HL-60 (cell line): ENCODE measurements around the gene SERPINA3.

Source experiments
- DNase-seq, 2 experiments: peaks; one replicate each; pipeline ENCODE4 v3.0.0-alpha.2; 2010 to 2020; ENCODE audit warnings: low read depth in 1 of 2, low spot score in 1 of 2
- H3K27ac ChIP-seq: fragments of 250-450 bp; sonication (Bioruptor Pico); replicated peaks from 2 replicates; pipeline ENCODE4 v1.5.1; 2020; ENCODE audit warnings: mild to moderate bottlenecking, moderate library complexity
- H3K27me3 ChIP-seq: fragments of 250-450 bp; sonication (Bioruptor Pico); 2 replicates; pipeline ENCODE4 v1.5.1; 2021; ENCODE audit warnings: mild to moderate bottlenecking, moderate library complexity; ENCODE audit not compliant: insufficient read depth, poor library complexity, severe bottlenecking
- H3K4me3 ChIP-seq: replicated peaks from 2 replicates; pipeline ENCODE4 v1.5.1; 2011; ENCODE audit warnings: mild to moderate bottlenecking, control low read depth, low read length; ENCODE audit not compliant: insufficient read depth
- CTCF ChIP-seq: IDR thresholded peaks from one replicate; pipeline ENCODE4 v1.5.1; 2011; ENCODE audit warnings: low read length, control low read depth, inconsistent platforms; ENCODE audit not compliant: insufficient read depth
- GABPA ChIP-seq: IDR thresholded peaks from 2 replicates; pipeline ENCODE4 v1.6.1; 2012; ENCODE audit warnings: low read depth
- POLR2AphosphoS5 ChIP-seq: IDR thresholded peaks from 2 replicates; pipeline ENCODE4 v1.6.1; 2012; ENCODE audit warnings: low read depth
- SPI1 ChIP-seq: IDR thresholded peaks from 2 replicates; pipeline ENCODE4 v1.6.1; 2012; ENCODE audit warnings: low read depth, mild to moderate bottlenecking, borderline replicate concordance
- TF ChIP-seq, protein P1 (sequence below): IDR thresholded peaks from 2 replicates; pipeline ENCODE4 v1.6.1; 2012; ENCODE audit warnings: low read depth; ENCODE audit not compliant: insufficient replicate concordance

The SERPINA3 gene

GRCh38 chr14:94665121-94665520 lies 52.9 kb downstream of the SERPINA3 start:
- H3K4me3 ChIP-seq: no peak overlapping the region
- H3K27ac ChIP-seq: no peak overlapping the region
- DNase-seq: no peak

GRCh38 chr14:94665544-94665943 lies 53.4 kb downstream of the SERPINA3 start:
- TF ChIP-seq CTCF (no peak), SPI1 (no peak), GABPA (no peak), POLR2AphosphoS5 (no peak)
- TF ChIP-seq, protein P1, sequence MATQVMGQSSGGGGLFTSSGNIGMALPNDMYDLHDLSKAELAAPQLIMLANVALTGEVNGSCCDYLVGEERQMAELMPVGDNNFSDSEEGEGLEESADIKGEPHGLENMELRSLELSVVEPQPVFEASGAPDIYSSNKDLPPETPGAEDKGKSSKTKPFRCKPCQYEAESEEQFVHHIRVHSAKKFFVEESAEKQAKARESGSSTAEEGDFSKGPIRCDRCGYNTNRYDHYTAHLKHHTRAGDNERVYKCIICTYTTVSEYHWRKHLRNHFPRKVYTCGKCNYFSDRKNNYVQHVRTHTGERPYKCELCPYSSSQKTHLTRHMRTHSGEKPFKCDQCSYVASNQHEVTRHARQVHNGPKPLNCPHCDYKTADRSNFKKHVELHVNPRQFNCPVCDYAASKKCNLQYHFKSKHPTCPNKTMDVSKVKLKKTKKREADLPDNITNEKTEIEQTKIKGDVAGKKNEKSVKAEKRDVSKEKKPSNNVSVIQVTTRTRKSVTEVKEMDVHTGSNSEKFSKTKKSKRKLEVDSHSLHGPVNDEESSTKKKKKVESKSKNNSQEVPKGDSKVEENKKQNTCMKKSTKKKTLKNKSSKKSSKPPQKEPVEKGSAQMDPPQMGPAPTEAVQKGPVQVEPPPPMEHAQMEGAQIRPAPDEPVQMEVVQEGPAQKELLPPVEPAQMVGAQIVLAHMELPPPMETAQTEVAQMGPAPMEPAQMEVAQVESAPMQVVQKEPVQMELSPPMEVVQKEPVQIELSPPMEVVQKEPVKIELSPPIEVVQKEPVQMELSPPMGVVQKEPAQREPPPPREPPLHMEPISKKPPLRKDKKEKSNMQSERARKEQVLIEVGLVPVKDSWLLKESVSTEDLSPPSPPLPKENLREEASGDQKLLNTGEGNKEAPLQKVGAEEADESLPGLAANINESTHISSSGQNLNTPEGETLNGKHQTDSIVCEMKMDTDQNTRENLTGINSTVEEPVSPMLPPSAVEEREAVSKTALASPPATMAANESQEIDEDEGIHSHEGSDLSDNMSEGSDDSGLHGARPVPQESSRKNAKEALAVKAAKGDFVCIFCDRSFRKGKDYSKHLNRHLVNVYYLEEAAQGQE: no peak
- H3K27ac ChIP-seq: no peak overlapping the region
- no peak for DNase-seq

More at GRCh38 chr14:94665121-94665520, 52.9 kb downstream of the SERPINA3 start:
- H3K27me3 ChIP-seq: no peaks in the 10 kb centered on the region
- TF ChIP-seq GABPA (no peak), CTCF (no peak), POLR2AphosphoS5 (no peak)
- TF ChIP-seq, protein P1: no peak

DNA sequence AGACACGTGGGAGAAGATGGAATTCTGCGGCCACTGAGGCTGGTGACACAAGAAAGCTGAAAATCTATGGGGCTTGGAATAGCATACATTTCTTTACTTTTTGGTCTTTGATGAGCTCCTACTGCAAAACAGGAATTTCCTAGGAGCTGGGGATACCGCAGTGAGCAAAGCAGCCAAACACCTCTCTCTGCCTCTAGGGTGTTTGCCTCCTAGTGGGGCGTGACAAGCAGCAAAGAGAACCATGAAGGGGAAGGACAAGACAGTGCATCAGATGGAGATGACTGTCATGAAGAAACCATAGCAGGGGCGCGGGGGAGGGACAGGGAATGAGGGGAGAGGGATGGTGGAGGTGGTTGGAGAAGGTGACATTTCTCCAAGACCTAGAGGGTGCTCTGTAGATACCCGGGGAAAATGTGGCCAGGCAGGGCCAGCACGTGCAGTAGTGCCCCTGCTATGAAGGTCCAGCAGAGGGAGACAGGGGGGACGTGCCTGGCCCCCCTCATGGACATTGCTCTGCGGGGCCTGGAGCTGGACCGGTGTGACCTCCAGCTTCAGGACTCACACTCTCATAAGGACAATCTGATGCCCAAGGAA lies 58.6 kb downstream of the SERPINA3 start:
- no peak overlapping the region for H3K4me3 ChIP-seq
- no peak for DNase-seq
- H3K27ac ChIP-seq: no peak overlapping the region
- no peaks in the 10 kb centered on the region for H3K27me3 ChIP-seq
- TF ChIP-seq, protein P1: no peak
- TF ChIP-seq GABPA: no peak
- TF ChIP-seq SPI1: no peak
- no peak for TF ChIP-seq CTCF
- TF ChIP-seq POLR2AphosphoS5: no peak

More at GRCh38 chr14:94665544-94665943, 53.4 kb downstream of the SERPINA3 start:
- no peaks in the 10 kb centered on the region for H3K27me3 ChIP-seq
- no peak overlapping the region for H3K4me3 ChIP-seq
